Measurements from ENCODE around the gene NFE2L2.

The NFE2L2 gene

GRCh38 chr2:177287814-177288213, 23.3 kb upstream of the NFE2L2 start:
- no peak for TF ChIP-seq EZH2phosphoT487 (conservative IDR thresholded peaks at IDR 0.05; ENCODE audit: low read length)
- TF ChIP-seq, protein P1, sequence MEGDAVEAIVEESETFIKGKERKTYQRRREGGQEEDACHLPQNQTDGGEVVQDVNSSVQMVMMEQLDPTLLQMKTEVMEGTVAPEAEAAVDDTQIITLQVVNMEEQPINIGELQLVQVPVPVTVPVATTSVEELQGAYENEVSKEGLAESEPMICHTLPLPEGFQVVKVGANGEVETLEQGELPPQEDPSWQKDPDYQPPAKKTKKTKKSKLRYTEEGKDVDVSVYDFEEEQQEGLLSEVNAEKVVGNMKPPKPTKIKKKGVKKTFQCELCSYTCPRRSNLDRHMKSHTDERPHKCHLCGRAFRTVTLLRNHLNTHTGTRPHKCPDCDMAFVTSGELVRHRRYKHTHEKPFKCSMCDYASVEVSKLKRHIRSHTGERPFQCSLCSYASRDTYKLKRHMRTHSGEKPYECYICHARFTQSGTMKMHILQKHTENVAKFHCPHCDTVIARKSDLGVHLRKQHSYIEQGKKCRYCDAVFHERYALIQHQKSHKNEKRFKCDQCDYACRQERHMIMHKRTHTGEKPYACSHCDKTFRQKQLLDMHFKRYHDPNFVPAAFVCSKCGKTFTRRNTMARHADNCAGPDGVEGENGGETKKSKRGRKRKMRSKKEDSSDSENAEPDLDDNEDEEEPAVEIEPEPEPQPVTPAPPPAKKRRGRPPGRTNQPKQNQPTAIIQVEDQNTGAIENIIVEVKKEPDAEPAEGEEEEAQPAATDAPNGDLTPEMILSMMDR (IDR thresholded peaks at IDR 0.05; ENCODE audit: insufficient read depth, low read length, poor library complexity, severe bottlenecking), result no peak
- no peaks in the 10 kb centered on the region for H3K9me2 ChIP-seq (replicated peaks; ENCODE audit: insufficient read depth, low read length)
- H3K27me3 ChIP-seq (ENCODE audit: low read length), result no peaks in the 10 kb centered on the region
- H3K79me2 ChIP-seq (ENCODE audit: insufficient read depth, low read length), result no peaks in the 10 kb centered on the region
- H3K4me2 ChIP-seq (ENCODE audit: low read depth, low read length, poor library complexity, severe bottlenecking), result no peak overlapping the region
- no peak overlapping the region for H3K9ac ChIP-seq (ENCODE audit: low read length)
- H2AFZ ChIP-seq (ENCODE audit: low read depth, low read length, severe bottlenecking), result no peak overlapping the region
- H3K4me3 ChIP-seq (ENCODE audit: insufficient read depth, low read length, poor library complexity, severe bottlenecking), result no peak overlapping the region
- no peak overlapping the region for H3K27ac ChIP-seq (ENCODE audit: low read depth, low read length)
- no peaks in the 10 kb centered on the region for H4K20me1 ChIP-seq (ENCODE audit: low read depth, low read length)
- H3K36me3 ChIP-seq (ENCODE audit: low read length), result no peaks in the 10 kb centered on the region
- no peaks in the 10 kb centered on the region for H3F3A ChIP-seq (ENCODE audit: insufficient read depth)
- H3K9me3 ChIP-seq (ENCODE audit: insufficient read depth, low read length), result no peaks in the 10 kb centered on the region

DNA sequence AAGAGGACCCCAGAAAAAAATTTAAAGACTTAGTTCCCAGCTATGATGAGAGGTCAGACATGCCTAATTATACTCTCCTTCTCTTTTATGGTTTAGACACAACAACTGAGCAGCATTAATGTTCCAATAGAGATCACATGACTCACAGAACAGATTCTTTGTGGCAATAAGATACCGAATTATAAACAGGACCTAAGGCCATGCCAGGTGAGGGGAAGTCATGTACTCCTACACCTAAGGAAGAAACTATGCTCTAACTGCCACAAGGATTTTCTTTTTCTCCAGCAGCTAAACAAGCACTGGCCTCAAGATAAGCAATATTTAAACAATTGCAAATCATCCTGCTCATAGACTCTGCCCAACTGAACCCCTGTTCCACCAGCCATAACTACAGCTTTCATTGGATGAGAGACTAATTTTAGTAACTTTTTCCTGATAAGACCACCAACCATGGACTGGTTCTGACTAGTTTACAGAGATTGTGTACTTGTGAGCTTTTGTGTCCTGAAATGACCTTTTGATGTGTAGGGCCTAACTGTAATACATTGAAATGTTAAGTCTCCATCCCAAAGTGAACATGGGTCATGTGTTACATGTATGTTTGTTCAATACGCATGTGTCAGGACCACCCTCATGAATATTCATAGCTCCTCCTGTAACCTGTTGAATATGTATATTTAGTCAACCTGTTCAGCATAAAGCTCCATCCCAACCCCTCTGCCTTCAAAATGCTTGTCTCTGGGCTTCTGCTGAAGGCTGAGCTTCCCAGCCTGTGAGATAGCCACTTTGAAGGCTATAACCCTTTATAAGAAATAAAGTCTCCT, 21.6 kb upstream of the NFE2L2 start:
- no peak for TF ChIP-seq EZH2phosphoT487 (conservative IDR thresholded peaks at IDR 0.05; ENCODE audit: low read length)
- TF ChIP-seq, protein P1 (IDR thresholded peaks at IDR 0.05; ENCODE audit: insufficient read depth, low read length, poor library complexity, severe bottlenecking), result no peak
- Histone ChIP-seq H3K36me3 (ENCODE audit: low read length) (no peaks in the 10 kb centered on the region), H3K27me3 (ENCODE audit: low read length) (no peaks in the 10 kb centered on the region), H3K27ac (ENCODE audit: low read depth, low read length) (no peak overlapping the region), H3K9ac (ENCODE audit: low read length) (no peak overlapping the region), H2AFZ (ENCODE audit: low read depth, low read length, severe bottlenecking) (no peak overlapping the region), H3F3A (ENCODE audit: insufficient read depth) (no peaks in the 10 kb centered on the region), H3K9me3 (ENCODE audit: insufficient read depth, low read length) (no peaks in the 10 kb centered on the region), H4K20me1 (ENCODE audit: low read depth, low read length) (no peaks in the 10 kb centered on the region), H3K9me2 (replicated peaks; ENCODE audit: insufficient read depth, low read length) (no peaks in the 10 kb centered on the region), H3K79me2 (ENCODE audit: insufficient read depth, low read length) (no peaks in the 10 kb centered on the region), H3K4me3 (ENCODE audit: insufficient read depth, low read length, poor library complexity, severe bottlenecking) (no peak overlapping the region), H3K4me2 (ENCODE audit: low read depth, low read length, poor library complexity, severe bottlenecking) (no peak overlapping the region)

- no peak overlapping the region for H2AFZ ChIP-seq (ENCODE audit: low read depth, low read length, severe bottlenecking)
- no peaks in the 10 kb centered on the region for H4K20me1 ChIP-seq (ENCODE audit: low read depth, low read length)
- no peaks in the 10 kb centered on the region for H3K79me2 ChIP-seq (ENCODE audit: insufficient read depth, low read length)
- H3K27ac ChIP-seq (ENCODE audit: low read depth, low read length), result no peak overlapping the region
- no peaks in the 10 kb centered on the region for H3K36me3 ChIP-seq (ENCODE audit: low read length)
- TF ChIP-seq, protein P1 (IDR thresholded peaks at IDR 0.05; ENCODE audit: insufficient read depth, low read length, poor library complexity, severe bottlenecking), result no peak
- no peak for TF ChIP-seq EZH2phosphoT487 (conservative IDR thresholded peaks at IDR 0.05; ENCODE audit: low read length)
- no peaks in the 10 kb centered on the region for H3F3A ChIP-seq (ENCODE audit: insufficient read depth)
- no peaks in the 10 kb centered on the region for H3K9me3 ChIP-seq (ENCODE audit: insufficient read depth, low read length)
- H3K4me2 ChIP-seq (ENCODE audit: low read depth, low read length, poor library complexity, severe bottlenecking), result no peak overlapping the region
- H3K9me2 ChIP-seq (replicated peaks; ENCODE audit: insufficient read depth, low read length), result no peaks in the 10 kb centered on the region
- H3K27me3 ChIP-seq (ENCODE audit: low read length), result no peaks in the 10 kb centered on the region
- no peak overlapping the region for H3K9ac ChIP-seq (ENCODE audit: low read length)
- no peak overlapping the region for H3K4me3 ChIP-seq (ENCODE audit: insufficient read depth, low read length, poor library complexity, severe bottlenecking)
Measured at GRCh38 chr2:177284531-177284930, 20.0 kb upstream of the NFE2L2 start.

Measured in SU-DHL-6 (cell line).